Occipital lobe (tissue), 2 donors: Measurements from ENCODE around the gene GALNT18. TPM values are rescaled to one million over a fixed set of nuclear protein-coding genes. Genes with fewer than 3 reads are reported as not detected.

ENCODE experiments used
- DNase-seq: peaks from one replicate; lab custom pipeline; 2025; lab: John Stamatoyannopoulos, UW
- total RNA-seq: library from RNA; depleted of rRNA; stranded (reverse); fragments of >200 nt; gene quantifications from one replicate; pipeline ENCODE4 v1.2.3, GENCODE V29; 2014

GALNT18 gene
- total RNA-seq, 1 donor from 2014 or later = 22.8 TPM

DNA sequence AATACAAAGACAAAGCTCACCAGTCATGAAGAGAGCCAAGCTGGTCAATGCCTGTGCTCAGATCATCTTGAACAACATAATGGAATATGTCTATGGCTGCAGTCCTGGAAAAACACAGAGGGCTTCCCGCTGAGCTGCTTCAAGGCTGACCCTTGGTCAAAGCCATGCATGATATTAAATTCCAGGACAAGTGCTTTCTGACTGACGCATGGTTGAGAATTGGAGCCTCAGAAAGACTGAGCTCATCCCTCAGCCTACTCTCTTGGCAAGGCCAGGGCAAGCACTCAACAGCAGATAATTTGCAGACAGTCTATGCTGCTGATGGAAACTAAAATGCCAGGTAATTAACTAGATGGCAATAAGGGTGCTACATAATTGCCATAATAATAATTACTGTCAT, 89.2 kb downstream of the GALNT18 start:
- no peak for DNase-seq

DNA sequence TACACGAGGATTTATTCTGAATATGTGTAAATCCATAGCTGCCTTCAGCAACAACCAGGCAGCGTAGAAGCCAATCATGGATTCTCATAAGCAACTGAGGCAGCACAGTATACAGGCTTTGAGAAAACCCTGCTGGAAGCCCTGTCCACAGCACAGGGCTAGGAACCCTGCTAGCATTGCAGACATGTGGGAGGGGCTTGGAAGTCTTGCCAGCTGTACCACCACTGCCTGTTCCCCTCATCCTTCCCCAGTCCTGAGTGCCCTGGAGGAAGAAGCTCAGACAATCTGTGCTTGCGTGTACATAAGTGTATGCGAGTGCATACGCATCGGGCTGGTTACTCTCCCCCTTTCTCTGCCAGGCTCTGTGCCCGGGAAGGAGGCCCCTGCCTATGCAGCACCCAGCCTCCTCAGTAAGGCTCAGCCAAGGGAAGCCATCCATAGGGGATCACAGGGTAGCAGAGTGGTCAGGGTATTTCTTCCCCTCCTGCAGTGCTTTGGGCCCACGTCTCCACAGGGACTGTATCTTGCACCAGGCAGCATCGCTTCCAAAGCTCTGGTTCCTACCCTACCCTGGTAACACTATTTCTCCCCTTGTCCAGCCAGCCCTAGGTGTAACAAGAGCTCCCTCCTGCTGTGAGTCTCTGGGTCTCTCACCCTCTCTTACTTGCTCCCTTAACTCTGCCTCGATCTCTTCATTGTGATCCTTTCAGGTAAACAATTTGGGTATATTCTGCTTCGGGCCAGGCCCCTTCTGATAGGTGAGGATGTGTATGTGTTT, 90.5 kb downstream of the GALNT18 start:
- DNase-seq = no peak

DNA sequence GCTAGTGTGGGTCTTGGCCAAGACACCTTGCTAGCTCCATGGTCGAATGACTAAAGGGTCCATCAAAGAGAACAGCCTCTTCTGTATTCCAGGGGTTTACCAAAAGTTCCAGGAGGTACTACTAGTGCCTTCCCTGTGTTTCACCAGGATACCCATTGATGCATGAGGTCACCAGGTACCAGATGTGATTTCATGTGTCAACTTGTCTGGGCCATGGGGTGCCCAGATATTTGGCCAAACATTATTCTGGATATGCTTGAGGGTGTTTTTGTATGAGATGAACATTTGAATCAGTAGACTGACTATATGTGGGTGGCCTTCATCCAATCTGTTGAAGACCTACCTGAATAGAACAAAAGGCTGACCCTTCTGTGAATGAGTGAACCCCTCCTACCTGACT, 92.8 kb downstream of the GALNT18 start:
- no peak for DNase-seq

- no peak for DNase-seq
Measured at GRCh38 chr11:11525283-11525682, 96.5 kb downstream of the GALNT18 start.

- no peak for DNase-seq
Measured at GRCh38 chr11:11524436-11525061, 97.3 kb downstream of the GALNT18 start.

DNA sequence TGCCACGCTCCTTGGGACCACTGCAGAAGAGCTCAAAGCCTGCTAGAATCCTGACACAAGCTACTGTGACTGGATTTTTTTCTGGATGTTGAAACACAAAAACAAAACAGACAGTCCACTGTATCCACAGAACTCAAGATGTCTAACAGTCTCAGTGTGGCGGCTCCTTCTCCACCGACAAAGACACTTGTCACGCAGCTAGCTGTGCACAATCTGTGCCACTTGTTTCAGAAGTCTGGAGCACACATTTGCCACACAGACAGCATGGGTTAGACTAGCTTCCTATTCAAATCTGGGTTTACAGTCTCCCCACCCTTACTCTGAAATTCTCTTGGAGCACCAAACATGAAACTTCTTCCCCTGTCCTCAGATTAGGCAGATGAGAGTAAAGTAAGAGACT, 99.2 kb downstream of the GALNT18 start:
- DNase-seq = no peak

GRCh38 chr11:11521306-11522002, 100.4 kb downstream of the GALNT18 start:
- DNase-seq = no peak

DNA sequence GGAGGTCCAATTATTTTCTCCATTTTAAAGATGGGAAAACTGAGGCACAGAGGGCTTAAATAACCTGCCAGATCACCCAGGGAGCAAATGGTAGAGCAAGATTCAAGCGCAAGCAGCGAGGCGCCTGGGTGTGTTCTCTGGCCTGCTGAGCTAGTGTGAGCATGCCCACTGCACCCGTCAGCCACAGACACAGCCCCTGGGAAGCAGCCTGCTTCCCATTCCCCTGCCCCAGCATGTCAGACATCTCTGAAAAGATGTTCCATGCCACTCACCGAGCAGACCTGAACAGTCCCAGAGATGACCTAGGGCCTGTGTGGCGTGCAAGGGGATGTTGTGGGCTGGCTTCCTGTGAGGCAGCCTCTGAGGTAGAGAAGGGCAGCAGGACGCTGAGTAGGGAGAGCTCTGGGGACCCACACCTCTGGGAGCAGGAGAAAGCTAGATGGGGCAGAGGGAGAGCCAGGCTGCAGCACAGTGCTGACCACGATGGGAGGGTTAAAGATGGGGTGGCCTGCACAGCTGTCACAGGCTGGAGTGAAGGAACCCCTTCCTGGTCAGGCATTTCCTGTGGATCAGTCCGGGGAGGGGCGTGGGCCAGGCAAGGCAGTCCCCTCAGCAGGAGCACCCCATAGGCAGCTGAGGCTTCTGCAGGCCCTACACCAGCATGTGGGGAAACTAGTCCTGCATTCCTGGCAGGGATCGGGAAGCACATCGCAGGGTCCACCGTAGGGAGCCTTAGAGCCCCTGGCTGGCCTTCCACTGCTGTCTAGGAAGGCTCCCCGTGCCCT, 101.4 kb downstream of the GALNT18 start:
- DNase-seq = no peak

DNA sequence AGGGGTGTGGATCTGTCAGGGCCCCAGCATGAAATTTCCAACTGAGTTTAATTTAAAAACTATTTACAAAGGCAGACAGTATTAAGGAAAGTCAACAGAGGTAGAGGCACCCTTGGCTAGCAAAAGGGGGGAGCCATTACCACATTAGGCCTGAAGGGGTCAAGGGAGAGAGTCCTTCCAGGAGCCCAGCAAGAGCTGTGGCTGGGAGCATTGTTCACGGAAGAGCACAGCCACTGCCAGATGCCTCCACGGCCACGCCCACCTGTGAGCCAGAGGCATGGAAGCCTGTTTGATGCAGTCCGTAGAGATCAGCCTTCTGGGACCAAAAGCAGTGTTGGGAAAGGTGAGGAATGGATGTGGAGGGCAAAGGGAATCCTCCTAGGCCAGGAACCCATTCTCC, 102.6 kb downstream of the GALNT18 start:
- DNase-seq = no peak

GRCh38 chr11:11514246-11514645, 107.6 kb downstream of the GALNT18 start:
- no peak for DNase-seq

GRCh38 chr11:11513422-11513821, 108.4 kb downstream of the GALNT18 start:
- DNase-seq = no peak

DNA sequence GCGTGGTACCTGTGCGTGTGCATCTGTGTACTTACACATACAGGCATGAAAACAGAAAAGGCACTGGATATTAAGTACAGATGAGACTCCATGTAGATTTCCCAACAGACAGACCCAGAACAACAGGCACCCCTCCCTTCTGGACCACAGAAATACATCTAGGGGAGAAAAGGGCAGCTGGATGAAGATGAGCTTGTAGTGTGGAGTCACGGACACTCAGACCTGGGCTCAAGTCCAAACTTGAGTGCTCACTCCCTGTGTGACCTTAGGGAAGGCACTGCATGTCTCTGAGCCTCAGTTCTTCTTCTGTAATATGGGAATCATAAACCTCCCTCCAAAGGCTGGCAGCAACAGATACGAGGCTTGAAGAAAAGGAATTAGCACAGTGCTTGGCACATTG, 108.9 kb downstream of the GALNT18 start:
- no peak for DNase-seq

DNA sequence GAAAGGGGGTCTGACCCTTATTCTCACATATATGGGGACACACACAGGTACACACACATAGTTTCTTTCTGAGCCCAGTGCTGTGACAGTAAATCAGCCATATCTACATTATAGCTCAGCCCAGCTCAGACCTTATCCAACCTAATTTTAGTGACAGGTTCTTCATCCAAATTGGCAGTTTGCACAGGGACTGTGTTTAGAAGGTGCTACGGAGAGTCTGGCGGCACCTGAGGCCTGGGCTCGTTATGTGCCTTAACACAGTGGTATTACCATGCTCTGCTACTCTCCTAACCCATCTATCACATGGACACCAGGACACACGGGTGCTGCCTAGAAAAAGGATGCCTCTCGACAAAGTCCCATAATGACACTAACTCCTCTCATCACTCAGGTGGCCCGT, 109.3 kb downstream of the GALNT18 start:
- DNase-seq = no peak

- DNase-seq = no peak
Measured at GRCh38 chr11:11512090-11512489, 109.7 kb downstream of the GALNT18 start.

GRCh38 chr11:11510939-11511338, 110.9 kb downstream of the GALNT18 start:
- DNase-seq = peak; percentile 42

GRCh38 chr11:11505692-11506091, 116.1 kb downstream of the GALNT18 start:
- DNase-seq = no peak

DNA sequence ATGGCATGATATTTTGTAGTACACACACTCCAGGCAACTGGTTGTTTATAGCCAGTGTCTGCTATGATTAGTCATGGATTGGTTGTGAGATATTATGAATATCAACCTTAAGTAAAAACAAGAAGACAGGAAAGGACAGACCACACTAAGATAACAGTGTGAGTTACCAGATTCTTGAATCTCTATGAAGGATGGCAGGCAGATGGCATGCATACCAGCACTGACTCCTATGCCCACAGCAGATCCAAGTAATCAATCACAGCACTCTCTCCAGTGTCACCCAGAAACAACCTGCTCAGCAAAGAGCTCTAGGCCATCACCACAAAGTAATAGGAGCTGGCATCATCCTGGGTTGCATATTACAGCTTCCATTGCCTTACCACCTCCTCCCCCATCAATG, 116.6 kb downstream of the GALNT18 start:
- no peak for DNase-seq

DNA sequence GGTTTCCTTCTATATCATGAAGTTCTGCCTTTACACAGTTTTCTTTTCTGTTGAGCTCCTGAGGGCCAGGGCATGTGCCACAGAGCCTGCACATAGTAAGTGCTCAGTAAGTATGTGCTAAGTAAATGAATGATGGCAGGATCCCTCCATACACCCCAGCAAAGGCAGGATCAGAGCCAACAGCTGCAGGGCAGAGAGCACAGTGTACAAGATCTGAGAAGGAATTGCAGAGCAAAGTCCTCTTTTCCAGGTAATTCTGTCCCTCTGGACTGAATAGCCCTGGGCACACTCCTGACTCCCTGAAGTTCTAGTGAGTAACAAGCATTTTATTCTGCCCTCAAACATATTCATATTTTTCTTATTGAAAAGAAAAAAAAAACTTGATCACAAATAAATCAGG, 117.7 kb downstream of the GALNT18 start:
- no peak for DNase-seq

GRCh38 chr11:11502263-11502861, 119.4 kb downstream of the GALNT18 start:
- no peak for DNase-seq

DNA sequence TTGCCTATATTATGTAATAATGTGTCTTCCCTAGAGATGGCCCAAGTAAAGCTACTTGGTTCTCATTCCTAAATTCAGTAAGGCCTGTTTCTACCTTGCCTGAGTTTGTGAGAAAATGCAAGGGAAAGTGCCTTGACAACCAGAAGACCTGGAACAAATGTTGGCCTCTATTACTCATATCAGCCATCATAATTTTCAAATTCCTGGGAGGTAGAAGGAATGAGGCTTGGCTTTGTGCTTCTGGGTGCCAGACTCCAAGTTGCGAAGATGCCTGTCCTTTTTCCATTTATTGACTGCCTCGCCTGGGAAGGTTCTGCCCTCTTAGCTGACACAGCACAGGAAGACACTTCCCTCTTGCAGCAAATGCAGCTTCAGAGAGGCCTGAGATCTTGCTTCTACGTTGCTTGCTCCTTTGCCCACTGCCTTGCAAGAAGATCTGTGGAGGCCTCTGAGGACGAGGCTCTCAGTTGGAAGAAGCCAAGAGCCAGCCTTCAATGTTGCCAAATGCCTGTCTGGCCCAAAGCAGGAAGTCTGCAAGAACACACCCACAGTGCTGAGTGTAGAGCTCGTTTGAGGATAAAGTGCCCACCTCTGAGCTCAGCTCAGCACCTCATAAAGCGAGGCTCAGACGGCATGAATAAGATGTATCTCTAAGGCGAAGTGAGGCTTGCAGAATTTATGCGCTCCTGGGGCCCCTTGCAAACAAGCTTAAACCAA, 120.1 kb downstream of the GALNT18 start:
- no peak for DNase-seq
